HepG2 (cell line): ENCODE data around the gene MPPE1. TPM values are rescaled to one million over a fixed set of nuclear protein-coding genes. Genes with fewer than 3 reads are reported as not detected.
A peak's percentile ranks its signal among the peaks of the same experiment; 100 is the strongest.

Experiments
- ARNT2 ChIP-seq: sonication (generic); formaldehyde crosslinking; IDR thresholded peaks from 2 replicates; pipeline ENCODE4 v1.8.0; 2022; ENCODE audit warnings: mild to moderate bottlenecking, low read depth, missing genetic modification reagents, moderate library complexity
- ASH2L ChIP-seq: fragments of 300-600, 200-600 bp; sonication (generic); IDR thresholded peaks from 2 replicates; pipeline ENCODE4 v1.7.0; 2017; ENCODE audit warnings: low read depth, mild to moderate bottlenecking, moderate library complexity, mixed read lengths, low read length; ENCODE audit not compliant: insufficient read length
- ATF1 ChIP-seq: IDR thresholded peaks from 2 replicates; pipeline ENCODE4 v1.6.1; 2016; ENCODE audit warnings: mild to moderate bottlenecking, control low read depth
- CEBPG ChIP-seq: IDR thresholded peaks from 2 replicates; pipeline ENCODE4 v1.6.1; 2016
- CREB1 ChIP-seq, 2 experiments: fragments of 450-650 bp in 1 of 2; IDR thresholded peaks; 2 replicates each; pipeline ENCODE4 v1.6.1; 2016 to 2017; ENCODE audit warnings: control low read depth in 1 of 2, mild to moderate bottlenecking in 1 of 2, missing compliant biosample characterization in 1 of 2, missing genetic modification characterization in 1 of 2
- DNMT1 ChIP-seq: sonication (generic); formaldehyde crosslinking; IDR thresholded peaks from 2 replicates; pipeline ENCODE4 v1.5.1; 2020; ENCODE audit warnings: mild to moderate bottlenecking, missing genetic modification reagents
- ETV5 ChIP-seq: IDR thresholded peaks from 2 replicates; pipeline ENCODE4 v1.6.1; 2018; ENCODE audit warnings: missing biosample characterization, missing genetic modification reagents, inconsistent platforms, borderline replicate concordance
- HCFC1 ChIP-seq: fragments of 150-350 bp; IDR thresholded peaks from 2 replicates; pipeline ENCODE4 v1.6.1; 2014; ENCODE audit warnings: low read depth, low read length
- JDP2 ChIP-seq: sonication (generic); formaldehyde crosslinking; IDR thresholded peaks from 2 replicates; pipeline ENCODE4 v1.8.1; 2022; ENCODE audit warnings: missing genetic modification reagents, borderline replicate concordance
- KDM4B ChIP-seq: sonication (generic); formaldehyde crosslinking; IDR thresholded peaks from 2 replicates; pipeline ENCODE4 v1.4.0; 2020; ENCODE audit warnings: missing genetic modification reagents
- ONECUT2 ChIP-seq: sonication (generic); formaldehyde crosslinking; IDR thresholded peaks from 2 replicates; pipeline ENCODE4 v1.4.0; 2020; ENCODE audit warnings: missing genetic modification reagents
- PHF20 ChIP-seq: sonication (generic); formaldehyde crosslinking; IDR thresholded peaks from 2 replicates; pipeline ENCODE4 v1.5.0; 2020; ENCODE audit warnings: mild to moderate bottlenecking, missing genetic modification reagents
- RFXANK ChIP-seq: IDR thresholded peaks from 2 replicates; pipeline ENCODE4 v1.6.1; 2016
- SIX1 ChIP-seq: sonication (generic); formaldehyde crosslinking; IDR thresholded peaks from 2 replicates; pipeline ENCODE4 v1.4.0; 2020; ENCODE audit warnings: missing genetic modification reagents, borderline replicate concordance
- TEAD3 ChIP-seq: optimal IDR thresholded peaks from 2 replicates; pipeline ENCODE3; 2016; ENCODE audit warnings: borderline replicate concordance
- polyA plus RNA-seq, 8 experiments: library from polyadenylated mRNA; depleted of rRNA in 3 of 8; stranded (reverse) in 7 of 8; unstranded in 1 of 8; fragments of >200 nt; fragmentation: Illumina TruSeq in 4 of 8; extraction: Trizol in 4 of 8; gene quantifications; 2 replicates each; pipeline versions ENCODE4 v1.2.1 to v1.2.3, GENCODE V29; 2011 to 2016; ENCODE audit warnings: low read depth in 4 of 8, missing spikeins in 1 of 8, mixed read lengths in 1 of 8; ENCODE audit not compliant: insufficient read depth in 1 of 8
- total RNA-seq, 5 experiments: library from RNA; depleted of rRNA; stranded (reverse); fragments of >200 nt; fragmentation: Illumina TruSeq; extraction: Trizol; gene quantifications; 2 replicates each; pipeline ENCODE4 v1.2.3, GENCODE V29; 2016; ENCODE audit warnings: low read depth in 1 of 5
- TF ChIP-seq, protein P1 (sequence below): IDR thresholded peaks from 2 replicates; pipeline ENCODE4 v1.6.1; 2016; ENCODE audit warnings: control low read depth
- TF ChIP-seq, protein P2 (sequence below): IDR thresholded peaks from 2 replicates; pipeline ENCODE4 v1.6.1; 2016
- TF ChIP-seq, protein P3 (sequence below): sonication (generic); formaldehyde crosslinking; IDR thresholded peaks from 2 replicates; pipeline ENCODE4 v1.5.0; 2020; ENCODE audit warnings: mild to moderate bottlenecking, missing genetic modification reagents
- TF ChIP-seq, protein P4 (sequence below): sonication (generic); formaldehyde crosslinking; IDR thresholded peaks from 2 replicates; pipeline ENCODE4 v1.5.0; 2020; ENCODE audit warnings: mild to moderate bottlenecking, missing genetic modification reagents
- TF ChIP-seq, protein P5 (sequence below): sonication (generic); formaldehyde crosslinking; IDR thresholded peaks from 2 replicates; pipeline ENCODE4; 2020; ENCODE audit warnings: missing genetic modification reagents, mild to moderate bottlenecking, borderline replicate concordance

The MPPE1 gene
- total and polyA plus RNA-seq, 2 of the 13 experiments (the other 11 are each of a cell fraction or from before 2014, with no cell fraction given) = 9.6 to 11.9 TPM

DNA sequence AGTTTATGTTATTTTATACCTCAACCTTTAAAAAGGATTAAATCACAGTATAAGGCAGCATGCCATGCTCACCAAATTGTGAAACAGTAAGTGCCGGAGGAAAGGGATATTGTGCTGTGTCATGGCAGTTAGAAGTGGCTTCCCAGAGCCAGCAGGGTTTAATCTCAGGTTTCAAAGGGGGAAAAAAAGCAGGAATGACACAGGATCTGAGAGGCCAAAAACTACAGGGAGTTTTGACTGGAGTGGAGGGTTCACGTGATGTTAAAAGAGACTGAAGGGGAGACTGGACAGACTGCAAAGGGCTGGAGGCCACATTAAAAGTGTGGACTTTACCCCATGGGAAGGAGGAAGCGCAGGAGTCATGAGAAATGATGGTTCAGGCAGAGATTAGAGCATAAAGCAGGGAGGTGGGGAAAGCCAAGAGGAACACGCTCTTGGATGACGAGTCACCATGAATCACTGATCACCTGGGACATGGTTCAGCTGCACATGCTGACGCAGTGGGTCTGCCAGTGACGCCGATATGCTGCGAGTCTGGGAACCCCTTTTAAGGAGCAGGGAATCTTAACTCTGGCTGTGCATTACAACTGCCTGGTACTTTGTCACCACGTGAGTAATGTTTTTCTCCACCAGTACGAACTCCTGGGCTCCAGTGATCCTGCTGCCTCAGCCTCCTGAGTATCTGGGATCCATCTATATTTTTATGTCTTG is 50.8 kb downstream of the MPPE1 start (continued):
- TF ChIP-seq, protein P1, sequence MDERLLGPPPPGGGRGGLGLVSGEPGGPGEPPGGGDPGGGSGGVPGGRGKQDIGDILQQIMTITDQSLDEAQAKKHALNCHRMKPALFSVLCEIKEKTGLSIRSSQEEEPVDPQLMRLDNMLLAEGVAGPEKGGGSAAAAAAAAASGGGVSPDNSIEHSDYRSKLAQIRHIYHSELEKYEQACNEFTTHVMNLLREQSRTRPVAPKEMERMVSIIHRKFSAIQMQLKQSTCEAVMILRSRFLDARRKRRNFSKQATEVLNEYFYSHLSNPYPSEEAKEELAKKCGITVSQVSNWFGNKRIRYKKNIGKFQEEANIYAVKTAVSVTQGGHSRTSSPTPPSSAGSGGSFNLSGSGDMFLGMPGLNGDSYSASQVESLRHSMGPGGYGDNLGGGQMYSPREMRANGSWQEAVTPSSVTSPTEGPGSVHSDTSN (CRISPR knock-in tag) = no peak
- no peak for TF ChIP-seq HCFC1
- 0 out of 2 replicates have a peak, but pooled peaks have one; percentile 27 for TF ChIP-seq KDM4B (CRISPR knock-in tag)
- TF ChIP-seq, protein P2, sequence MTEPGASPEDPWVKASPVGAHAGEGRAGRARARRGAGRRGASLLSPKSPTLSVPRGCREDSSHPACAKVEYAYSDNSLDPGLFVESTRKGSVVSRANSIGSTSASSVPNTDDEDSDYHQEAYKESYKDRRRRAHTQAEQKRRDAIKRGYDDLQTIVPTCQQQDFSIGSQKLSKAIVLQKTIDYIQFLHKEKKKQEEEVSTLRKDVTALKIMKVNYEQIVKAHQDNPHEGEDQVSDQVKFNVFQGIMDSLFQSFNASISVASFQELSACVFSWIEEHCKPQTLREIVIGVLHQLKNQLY (CRISPR knock-in tag) = peak; percentile 37; the same call in 1 of the 2 replicates
- peak; percentile 39 for TF ChIP-seq TEAD3 (CRISPR knock-in tag)
- peak; percentile 90 for TF ChIP-seq SIX1 (CRISPR knock-in tag)
- no peak for TF ChIP-seq JDP2 (CRISPR knock-in tag)
- TF ChIP-seq ONECUT2 (CRISPR knock-in tag) = no peak
- peak; percentile 59 for TF ChIP-seq CEBPG (CRISPR knock-in tag)
- TF ChIP-seq, protein P3, sequence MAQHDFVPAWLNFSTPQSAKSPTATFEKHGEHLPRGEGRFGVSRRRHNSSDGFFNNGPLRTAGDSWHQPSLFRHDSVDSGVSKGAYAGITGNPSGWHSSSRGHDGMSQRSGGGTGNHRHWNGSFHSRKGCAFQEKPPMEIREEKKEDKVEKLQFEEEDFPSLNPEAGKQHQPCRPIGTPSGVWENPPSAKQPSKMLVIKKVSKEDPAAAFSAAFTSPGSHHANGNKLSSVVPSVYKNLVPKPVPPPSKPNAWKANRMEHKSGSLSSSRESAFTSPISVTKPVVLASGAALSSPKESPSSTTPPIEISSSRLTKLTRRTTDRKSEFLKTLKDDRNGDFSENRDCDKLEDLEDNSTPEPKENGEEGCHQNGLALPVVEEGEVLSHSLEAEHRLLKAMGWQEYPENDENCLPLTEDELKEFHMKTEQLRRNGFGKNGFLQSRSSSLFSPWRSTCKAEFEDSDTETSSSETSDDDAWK = no peak
- TF ChIP-seq ETV5 = peak; percentile 50; the same call in 1 of the 2 replicates
- TF ChIP-seq ATF1 (CRISPR knock-in tag) = peak; percentile 69
- TF ChIP-seq DNMT1 = no peak
- peak; percentile 91 for TF ChIP-seq CREB1 (IDR thresholded peaks at IDR 0.05)
- TF ChIP-seq CREB1 (CRISPR knock-in tag; IDR thresholded peaks at IDR 0.05) = peak; percentile 80; the same call in 1 of the 2 replicates
- TF ChIP-seq RFXANK (CRISPR knock-in tag) = 0 out of 2 replicates have a peak, but pooled peaks have one; percentile 59
- TF ChIP-seq, protein P4, sequence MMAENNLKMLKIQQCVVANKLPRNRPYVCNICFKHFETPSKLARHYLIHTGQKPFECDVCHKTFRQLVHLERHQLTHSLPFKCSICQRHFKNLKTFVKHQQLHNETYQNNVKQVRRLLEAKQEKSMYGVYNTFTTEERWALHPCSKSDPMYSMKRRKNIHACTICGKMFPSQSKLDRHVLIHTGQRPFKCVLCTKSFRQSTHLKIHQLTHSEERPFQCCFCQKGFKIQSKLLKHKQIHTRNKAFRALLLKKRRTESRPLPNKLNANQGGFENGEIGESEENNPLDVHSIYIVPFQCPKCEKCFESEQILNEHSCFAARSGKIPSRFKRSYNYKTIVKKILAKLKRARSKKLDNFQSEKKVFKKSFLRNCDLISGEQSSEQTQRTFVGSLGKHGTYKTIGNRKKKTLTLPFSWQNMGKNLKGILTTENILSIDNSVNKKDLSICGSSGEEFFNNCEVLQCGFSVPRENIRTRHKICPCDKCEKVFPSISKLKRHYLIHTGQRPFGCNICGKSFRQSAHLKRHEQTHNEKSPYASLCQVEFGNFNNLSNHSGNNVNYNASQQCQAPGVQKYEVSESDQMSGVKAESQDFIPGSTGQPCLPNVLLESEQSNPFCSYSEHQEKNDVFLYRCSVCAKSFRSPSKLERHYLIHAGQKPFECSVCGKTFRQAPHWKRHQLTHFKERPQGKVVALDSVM (CRISPR knock-in tag) = 0 out of 2 replicates have a peak, but pooled peaks have one; percentile 21
- TF ChIP-seq, protein P5, sequence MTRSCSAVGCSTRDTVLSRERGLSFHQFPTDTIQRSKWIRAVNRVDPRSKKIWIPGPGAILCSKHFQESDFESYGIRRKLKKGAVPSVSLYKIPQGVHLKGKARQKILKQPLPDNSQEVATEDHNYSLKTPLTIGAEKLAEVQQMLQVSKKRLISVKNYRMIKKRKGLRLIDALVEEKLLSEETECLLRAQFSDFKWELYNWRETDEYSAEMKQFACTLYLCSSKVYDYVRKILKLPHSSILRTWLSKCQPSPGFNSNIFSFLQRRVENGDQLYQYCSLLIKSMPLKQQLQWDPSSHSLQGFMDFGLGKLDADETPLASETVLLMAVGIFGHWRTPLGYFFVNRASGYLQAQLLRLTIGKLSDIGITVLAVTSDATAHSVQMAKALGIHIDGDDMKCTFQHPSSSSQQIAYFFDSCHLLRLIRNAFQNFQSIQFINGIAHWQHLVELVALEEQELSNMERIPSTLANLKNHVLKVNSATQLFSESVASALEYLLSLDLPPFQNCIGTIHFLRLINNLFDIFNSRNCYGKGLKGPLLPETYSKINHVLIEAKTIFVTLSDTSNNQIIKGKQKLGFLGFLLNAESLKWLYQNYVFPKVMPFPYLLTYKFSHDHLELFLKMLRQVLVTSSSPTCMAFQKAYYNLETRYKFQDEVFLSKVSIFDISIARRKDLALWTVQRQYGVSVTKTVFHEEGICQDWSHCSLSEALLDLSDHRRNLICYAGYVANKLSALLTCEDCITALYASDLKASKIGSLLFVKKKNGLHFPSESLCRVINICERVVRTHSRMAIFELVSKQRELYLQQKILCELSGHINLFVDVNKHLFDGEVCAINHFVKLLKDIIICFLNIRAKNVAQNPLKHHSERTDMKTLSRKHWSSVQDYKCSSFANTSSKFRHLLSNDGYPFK (CRISPR knock-in tag) = no peak
- TF ChIP-seq PHF20 (CRISPR knock-in tag) = no peak
- TF ChIP-seq ARNT2 (CRISPR knock-in tag) = no peak
- TF ChIP-seq ASH2L = peak; percentile 44
